Activated CD8-positive, alpha-beta memory T cell treated with anti-CD3 and anti-CD28 coated beads, Interleukin-2, amount 50 U/mL, for 24 hours (primary cell): Measurements from ENCODE around the gene DGKB.

ENCODE experiments used
- DNase-seq: peaks from one replicate; pipeline ENCODE4 v3.0.0-alpha.2; 2020; ENCODE audit errors: extremely low read depth

Gene DGKB

GRCh38 chr7:14688208-14688607 lies 214.3 kb downstream of the DGKB start:
- DNase-seq = no peak

GRCh38 chr7:14687777-14688176 lies 214.8 kb downstream of the DGKB start:
- no peak for DNase-seq

GRCh38 chr7:14687241-14687640 lies 215.3 kb downstream of the DGKB start:
- no peak for DNase-seq

GRCh38 chr7:14685167-14685566 lies 217.4 kb downstream of the DGKB start:
- DNase-seq = no peak

GRCh38 chr7:14682910-14683465 lies 219.6 kb downstream of the DGKB start:
- DNase-seq = no peak

GRCh38 chr7:14676896-14677295 lies 225.7 kb downstream of the DGKB start:
- no peak for DNase-seq

GRCh38 chr7:14673202-14673601 lies 229.3 kb downstream of the DGKB start:
- no peak for DNase-seq

GRCh38 chr7:14666913-14667312 lies 235.6 kb downstream of the DGKB start:
- no peak for DNase-seq

- DNase-seq = no peak
Measured at GRCh38 chr7:14666304-14666703, 236.2 kb downstream of the DGKB start.

- DNase-seq = no peak
Measured at GRCh38 chr7:14639801-14640200, 262.8 kb downstream of the DGKB start.

- DNase-seq = no peak
Measured at GRCh38 chr7:14639329-14639728, 263.2 kb downstream of the DGKB start.

- DNase-seq = no peak
Measured at GRCh38 chr7:14637968-14638367, 264.6 kb downstream of the DGKB start.

GRCh38 chr7:14635955-14636354 lies 266.6 kb downstream of the DGKB start:
- DNase-seq = no peak

- no peak for DNase-seq
Measured at GRCh38 chr7:14630048-14630447, 272.5 kb downstream of the DGKB start.

- DNase-seq = no peak
Measured at GRCh38 chr7:14628516-14628915, 274.0 kb downstream of the DGKB start.

GRCh38 chr7:14626076-14626475 lies 276.5 kb downstream of the DGKB start:
- DNase-seq = no peak

- DNase-seq = no peak
Measured at GRCh38 chr7:14622559-14622958, 280.0 kb downstream of the DGKB start.

- no peak for DNase-seq
Measured at GRCh38 chr7:14606101-14606500, 296.4 kb downstream of the DGKB start.

- no peak for DNase-seq
Measured at GRCh38 chr7:14604606-14605005, 297.9 kb downstream of the DGKB start.

- DNase-seq = no peak
Measured at GRCh38 chr7:14602851-14603250, 299.7 kb downstream of the DGKB start.

- no peak for DNase-seq
Measured at GRCh38 chr7:14600766-14601367, 301.7 kb downstream of the DGKB start.

GRCh38 chr7:14598978-14599377 lies 303.6 kb downstream of the DGKB start:
- DNase-seq = no peak

GRCh38 chr7:14596421-14596820 lies 306.1 kb downstream of the DGKB start:
- no peak for DNase-seq

GRCh38 chr7:14590206-14590605 lies 312.3 kb downstream of the DGKB start:
- DNase-seq = no peak
